Measurements from ENCODE around the gene RAB9A. TPM values are rescaled to one million over a fixed set of nuclear protein-coding genes. Genes with fewer than 3 reads are reported as not detected.
A peak's percentile ranks its signal among the peaks of the same experiment; 100 is the strongest.

RAB9A gene
- total and polyA plus RNA-seq, 10 of the 15 experiments (the other 5 are each of a cell fraction or from before 2014, with no cell fraction given): 42.1 to 142 (median 49.9) TPM

DNA sequence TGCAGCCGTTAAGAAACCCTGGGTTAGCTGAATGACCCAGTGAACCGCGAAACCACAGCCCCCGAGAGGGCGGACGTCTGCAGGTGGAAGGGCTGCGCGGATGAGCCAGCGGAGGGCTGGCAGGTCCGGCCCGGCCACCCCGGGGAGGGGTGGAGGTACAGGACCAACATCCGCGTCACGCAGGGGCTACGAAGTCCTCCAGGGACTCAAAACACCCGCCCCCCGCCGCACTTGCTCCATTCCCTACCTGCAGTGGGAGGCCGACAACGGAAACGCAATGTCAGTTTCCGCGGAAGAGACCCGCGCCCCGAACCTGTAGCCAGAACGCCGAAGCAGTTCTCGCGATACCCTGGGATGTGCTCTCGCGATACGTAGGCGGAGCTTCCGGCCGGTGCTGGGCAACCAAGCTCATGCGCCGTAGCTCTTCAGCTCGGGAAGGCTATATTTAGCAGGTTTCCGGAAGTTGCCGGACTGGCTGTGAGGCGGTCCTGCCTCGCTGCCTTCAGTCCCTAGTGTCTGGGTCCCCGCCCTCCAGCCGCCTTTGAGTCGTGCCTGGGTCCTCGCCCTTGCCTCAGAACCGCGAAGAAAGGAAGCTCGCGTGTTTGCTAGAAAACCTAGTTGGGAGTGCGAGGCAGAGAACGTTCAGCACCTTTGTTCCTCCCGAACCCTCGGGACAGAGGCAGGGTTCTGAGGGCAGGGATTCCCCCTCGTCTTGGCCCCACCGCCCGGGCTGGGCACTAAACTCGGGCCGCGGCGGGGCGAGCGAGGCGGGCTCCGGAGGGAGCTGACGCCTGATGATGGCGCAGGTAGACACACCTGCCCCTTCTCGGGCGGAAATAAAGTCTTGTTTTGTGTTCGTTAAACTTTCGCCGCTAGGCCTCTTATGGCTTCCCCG, 45.6 kb downstream of the RAB9A start, which contains the start of the genes OFD1 and TRAPPC2:
OFD1 (plus strand) TSS at position 471 of the 895 bp plus-strand sequence; CDS start at position 795, 324 bp downstream.
TRAPPC2 (minus strand) TSS at position 343 of the 895 bp plus-strand sequence. CDS start 14,657 bp downstream, outside the sequence.
- intact Hi-C loops (cut with micrococcal nuclease; ENCODE audit: unreplicated experiment) (loop anchor here (2.0 to 5.0 kb wide), 4 partner anchors 44 to 1138 kb away; partner anchors contain the start of genes FANCB and MOSPD2), in situ Hi-C loops (cut with MboI) (no loop called here)
- Histone ChIP-seq H3K79me2 (ENCODE audit: control insufficient read depth, insufficient read depth, low read length) (peaks cover 55% of the 10 kb centered on the region), H3K36me3 (ENCODE audit: control insufficient read depth in 2 of 2, insufficient read depth in 2 of 2, low read length in 1 of 2) (no peaks in the 10 kb centered on the region; a peak in 1 of 4 replicates), H4K20me1 (ENCODE audit: control insufficient read depth, insufficient read depth) (no peaks in the 10 kb centered on the region), H3K9ac (ENCODE audit: control insufficient read depth, insufficient read depth, low read length) (peak within 1 kb of the TSS; percentile 85), H3K27me3 (replicated peaks in 1 of 2; ENCODE audit: control insufficient read depth in 2 of 2, insufficient read depth in 2 of 2, low read length in 1 of 2) (no peaks in the 10 kb centered on the region), H3K4me1 (ENCODE audit: control insufficient read depth, insufficient read depth, low read length) (no peaks in the 10 kb centered on the region), H3K4me2 (ENCODE audit: control insufficient read depth, insufficient read depth) (peak within 1 kb of the TSS; percentile 86), H3K4me3 (peak within 1 kb of the TSS; percentile 78), H2AFZ (ENCODE audit: control insufficient read depth, low read depth, low read length) (peak within 1 kb of the TSS; percentile 80), H3K9me3 (replicated peaks; ENCODE audit: control insufficient read depth, insufficient read depth, low read length) (no peaks in the 10 kb centered on the region), H3K27ac (ENCODE audit: control insufficient read depth, insufficient read depth) (peak within 1 kb of the TSS; percentile 87)
- no TSS peak for BruUV-seq (replicated peaks)
- SMC1A ChIA-PET (ENCODE audit: uncharacterized antibody, unreplicated experiment): interaction anchor here (0.8 to 6.8 kb wide), 17 partner anchors 8 to 295 kb away, joined by 3 to 173 read pairs (median 7); partner anchors contain the start of genes GEMIN8 and RAB9A
- DNase-seq (ENCODE audit: low read depth, low spot score) (peak; percentile 96), ATAC-seq (peak; percentile 92), FAIRE-seq (peak; percentile 90)
- CTCF ChIA-PET: interaction anchor here (0.7 to 8.2 kb wide), 13 partner anchors 13 to 788 kb away, joined by 3 to 113 read pairs (median 5); no protein-coding TSS in a partner anchor
- POLR2A ChIA-PET: interaction anchor here (0.6 to 8.3 kb wide), 16 partner anchors 8 to 478 kb away, joined by 3 to 130 read pairs (median 4); partner anchors contain the start of gene RAB9A
- RAD21 ChIA-PET (ENCODE audit: unreplicated experiment): interaction anchor here (0.7 to 7.9 kb wide), 20 partner anchors 8 to 653 kb away, joined by 3 to 201 read pairs (median 8); partner anchors contain the start of genes GEMIN8 and RAB9A
- WGBS (ENCODE audit: insufficient coverage, insufficient replicate concordance, low lambda C conversion rate, missing lambda C conversion rate): 2% methylated on average over 74 of the region's 75 CpGs
- TF ChIP-seq TBL1XR1 (IDR thresholded peaks at IDR 0.05; ENCODE audit: low read depth, low read length): peak; percentile 35; the same call in 1 of the 2 replicates
- TF ChIP-seq, protein P1, sequence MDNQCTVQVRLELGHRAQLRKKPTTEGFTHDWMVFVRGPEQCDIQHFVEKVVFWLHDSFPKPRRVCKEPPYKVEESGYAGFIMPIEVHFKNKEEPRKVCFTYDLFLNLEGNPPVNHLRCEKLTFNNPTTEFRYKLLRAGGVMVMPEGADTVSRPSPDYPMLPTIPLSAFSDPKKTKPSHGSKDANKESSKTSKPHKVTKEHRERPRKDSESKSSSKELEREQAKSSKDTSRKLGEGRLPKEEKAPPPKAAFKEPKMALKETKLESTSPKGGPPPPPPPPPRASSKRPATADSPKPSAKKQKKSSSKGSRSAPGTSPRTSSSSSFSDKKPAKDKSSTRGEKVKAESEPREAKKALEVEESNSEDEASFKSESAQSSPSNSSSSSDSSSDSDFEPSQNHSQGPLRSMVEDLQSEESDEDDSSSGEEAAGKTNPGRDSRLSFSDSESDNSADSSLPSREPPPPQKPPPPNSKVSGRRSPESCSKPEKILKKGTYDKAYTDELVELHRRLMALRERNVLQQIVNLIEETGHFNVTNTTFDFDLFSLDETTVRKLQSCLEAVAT (IDR thresholded peaks at IDR 0.05): peak; percentile 67; the same call in 1 of the 2 replicates
- TF ChIP-seq PAX5 (IDR thresholded peaks at IDR 0.05; ENCODE audit: borderline replicate concordance, low read depth, low read length): peak; percentile 95
- no peak for TF ChIP-seq RELA (IDR thresholded peaks at IDR 0.05; ENCODE audit: borderline replicate concordance, partially characterized antibody)
- TF ChIP-seq IRF4 (IDR thresholded peaks at IDR 0.05; ENCODE audit: low read depth, low read length): no peak
- TF ChIP-seq SMAD5 (IDR thresholded peaks at IDR 0.05; ENCODE audit: low read depth): peak; percentile 42; the same call in 1 of the 2 replicates
- TF ChIP-seq BACH1 (IDR thresholded peaks at IDR 0.05; ENCODE audit: borderline replicate concordance): peak; percentile 55; the same call in 1 of the 2 replicates
- TF ChIP-seq GATAD2B (conservative IDR thresholded peaks at IDR 0.05; ENCODE audit: low read depth): peak; percentile 75
- TF ChIP-seq SIX5 (IDR thresholded peaks at IDR 0.05; ENCODE audit: low read depth, low read length, severe bottlenecking): no peak
- TF ChIP-seq POLR2A (IDR thresholded peaks at IDR 0.05; ENCODE audit: low read depth, low read length): peak; percentile 87
- TF ChIP-seq, protein P2, sequence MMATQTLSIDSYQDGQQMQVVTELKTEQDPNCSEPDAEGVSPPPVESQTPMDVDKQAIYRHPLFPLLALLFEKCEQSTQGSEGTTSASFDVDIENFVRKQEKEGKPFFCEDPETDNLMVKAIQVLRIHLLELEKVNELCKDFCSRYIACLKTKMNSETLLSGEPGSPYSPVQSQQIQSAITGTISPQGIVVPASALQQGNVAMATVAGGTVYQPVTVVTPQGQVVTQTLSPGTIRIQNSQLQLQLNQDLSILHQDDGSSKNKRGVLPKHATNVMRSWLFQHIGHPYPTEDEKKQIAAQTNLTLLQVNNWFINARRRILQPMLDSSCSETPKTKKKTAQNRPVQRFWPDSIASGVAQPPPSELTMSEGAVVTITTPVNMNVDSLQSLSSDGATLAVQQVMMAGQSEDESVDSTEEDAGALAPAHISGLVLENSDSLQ (IDR thresholded peaks at IDR 0.05): peak; percentile 58; the same call in 1 of the 2 replicates
- TF ChIP-seq RUNX3 (IDR thresholded peaks at IDR 0.05; ENCODE audit: low read length): peak; percentile 92
- TF ChIP-seq MYB (IDR thresholded peaks at IDR 0.05; ENCODE audit: borderline replicate concordance, low read depth, low read length): 0 out of 2 replicates have a peak, but pooled peaks have one; percentile 10
- TF ChIP-seq EED (IDR thresholded peaks at IDR 0.05; ENCODE audit: low read depth): no peak
- TF ChIP-seq NR2C1 (IDR thresholded peaks at IDR 0.05): 0 out of 2 replicates have a peak, but pooled peaks have one; percentile 8
- TF ChIP-seq CREM (IDR thresholded peaks at IDR 0.05; ENCODE audit: low read depth): peak; percentile 19; the same call in 1 of the 2 replicates
- TF ChIP-seq BMI1 (IDR thresholded peaks at IDR 0.05; ENCODE audit: borderline replicate concordance): peak; percentile 56
